Stimulated activated CD8-positive, alpha-beta memory T cell treated with anti-CD3 and anti-CD28 coated beads, Interleukin-12 subunit alpha, Interleukin-12 subunit beta, amount 100 ng/mL, for 1 hour (primary cell): ENCODE measurements around the gene VSTM2B.

Experiments
- DNase-seq: peaks from one replicate; pipeline ENCODE4 v3.0.0-alpha.2; 2020; ENCODE audit warnings: low read depth

The VSTM2B gene

DNA sequence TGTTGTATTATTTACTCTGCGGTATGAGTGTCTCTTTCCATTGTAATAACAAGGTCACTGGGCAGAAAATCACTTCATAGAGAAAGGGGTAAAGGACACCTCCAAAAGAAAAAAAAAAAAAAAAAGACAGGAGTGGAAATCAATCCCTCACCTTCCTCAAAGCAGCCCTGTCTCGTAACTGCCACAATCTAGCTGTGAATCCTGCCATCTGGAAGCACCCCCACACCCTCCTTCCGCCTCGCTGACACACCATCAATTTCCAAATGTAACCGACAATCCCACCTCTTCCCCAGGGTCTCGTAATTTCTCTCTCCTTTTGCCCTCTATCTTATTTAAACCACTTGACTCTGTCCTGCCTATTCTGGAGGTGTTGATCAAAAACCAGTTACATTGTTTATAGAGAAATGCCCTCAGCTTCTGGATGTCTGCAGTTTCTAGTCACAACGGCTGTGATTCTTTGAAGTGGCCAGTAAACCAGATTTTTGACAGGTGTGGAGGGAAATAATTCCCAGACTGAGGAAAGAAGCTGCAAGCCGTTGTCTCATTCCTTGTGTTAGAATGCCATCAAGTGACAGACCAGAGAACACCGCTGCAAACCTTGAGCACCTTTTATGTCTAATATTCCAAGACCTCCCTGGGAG lies 71.2 kb downstream of the VSTM2B start:
- no peak for DNase-seq

DNA sequence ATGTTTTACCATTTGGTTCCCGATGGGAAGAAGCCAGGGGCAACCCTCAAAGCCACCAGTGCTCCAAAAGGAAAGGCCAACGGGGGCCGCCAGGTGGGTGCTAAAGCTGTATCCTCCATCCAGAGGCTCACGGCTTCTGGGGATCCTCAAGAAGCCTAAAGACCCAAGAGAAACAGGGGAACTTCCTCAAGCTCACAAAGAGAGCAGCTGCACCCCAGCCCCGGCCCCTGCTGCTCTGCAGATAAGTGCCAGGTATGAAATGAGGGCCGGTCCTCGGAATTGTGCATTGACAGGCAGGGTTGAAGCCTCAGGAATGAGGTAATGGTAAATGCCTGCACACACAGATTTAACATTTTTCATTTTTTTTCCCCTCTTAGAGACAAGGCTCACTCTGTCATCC lies 72.2 kb downstream of the VSTM2B start:
- DNase-seq, result no peak

DNA sequence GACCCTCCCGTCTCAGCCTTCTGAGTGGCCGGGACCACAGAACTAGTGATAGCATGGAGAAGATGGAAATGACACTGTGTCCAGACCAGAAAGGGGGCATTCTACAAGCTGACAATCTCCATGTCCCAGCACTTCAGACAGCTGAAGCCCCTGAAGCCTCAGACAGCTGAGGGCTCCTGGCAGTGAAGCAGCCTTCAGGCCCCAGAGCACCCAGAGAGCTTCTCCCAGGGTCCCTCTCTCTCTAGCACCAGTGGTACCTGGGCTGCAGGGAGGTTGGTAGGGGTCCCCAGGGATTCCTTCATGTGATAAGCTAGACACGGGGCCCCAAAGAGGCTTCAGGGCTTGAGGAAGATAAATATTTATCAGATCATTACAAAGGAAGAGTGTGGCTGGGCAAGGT lies 72.7 kb downstream of the VSTM2B start:
- no peak for DNase-seq

DNA sequence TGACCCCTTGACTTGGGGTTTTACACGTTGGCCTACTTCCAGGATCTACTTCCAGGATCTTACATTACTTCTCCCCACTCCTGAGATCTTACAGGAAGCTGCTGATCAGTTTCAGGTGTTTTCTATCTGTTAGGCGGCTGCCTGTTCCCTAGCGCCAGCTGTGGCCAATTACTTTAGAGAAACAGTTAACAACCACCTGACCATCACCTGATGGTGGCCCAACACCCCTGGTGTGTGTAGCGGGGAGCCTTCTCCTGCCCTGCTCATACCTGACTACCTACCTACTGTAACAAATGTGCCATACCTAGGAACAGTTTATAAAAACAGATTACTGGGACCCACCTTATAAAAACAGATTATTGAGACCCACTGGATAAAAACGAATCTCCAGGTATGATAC lies 77.5 kb downstream of the VSTM2B start:
- no peak for DNase-seq

DNA sequence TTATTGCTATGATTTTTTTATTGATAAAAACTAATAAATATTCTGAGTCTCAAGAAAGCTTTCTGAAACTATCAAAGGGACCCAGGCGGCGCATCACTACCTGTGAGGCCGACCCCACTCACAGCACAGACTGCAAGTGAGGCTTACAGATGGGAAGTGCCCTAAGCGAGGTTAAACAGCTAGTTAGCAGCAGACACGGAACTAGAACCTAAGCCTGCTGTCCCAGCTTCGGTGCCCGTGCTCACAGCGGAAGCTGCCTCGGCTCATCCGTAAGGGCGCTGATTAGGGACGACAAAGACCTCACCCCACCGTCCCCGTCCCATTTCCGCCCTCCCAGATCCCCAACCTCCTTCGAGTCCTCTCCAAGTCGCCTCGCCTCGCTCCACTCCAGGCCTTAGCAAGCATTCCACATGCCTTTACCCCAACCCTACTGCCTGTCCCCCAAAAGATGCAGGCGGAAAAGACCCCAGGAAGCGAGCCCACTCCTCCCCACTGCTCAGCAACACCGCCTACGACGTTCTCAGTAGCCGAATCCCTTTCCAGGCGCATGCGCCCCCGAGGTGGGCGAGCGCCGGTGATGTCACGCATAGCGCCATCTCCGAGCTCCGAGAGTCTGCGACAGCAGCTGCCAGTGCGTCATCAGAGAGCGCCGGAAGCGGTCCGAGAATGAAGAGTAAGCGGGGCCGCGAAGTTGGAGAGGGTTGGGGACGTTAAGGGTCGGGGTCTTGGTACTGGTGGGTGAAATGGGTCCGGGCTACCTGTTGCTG lies 80.0 kb downstream of the VSTM2B start, which contains the start of gene POP4:
POP4 (plus strand) TSS at position 631 of the 767 bp plus-strand sequence; CDS start at position 667, 36 bp downstream.
- peak; percentile 99 for DNase-seq

DNA sequence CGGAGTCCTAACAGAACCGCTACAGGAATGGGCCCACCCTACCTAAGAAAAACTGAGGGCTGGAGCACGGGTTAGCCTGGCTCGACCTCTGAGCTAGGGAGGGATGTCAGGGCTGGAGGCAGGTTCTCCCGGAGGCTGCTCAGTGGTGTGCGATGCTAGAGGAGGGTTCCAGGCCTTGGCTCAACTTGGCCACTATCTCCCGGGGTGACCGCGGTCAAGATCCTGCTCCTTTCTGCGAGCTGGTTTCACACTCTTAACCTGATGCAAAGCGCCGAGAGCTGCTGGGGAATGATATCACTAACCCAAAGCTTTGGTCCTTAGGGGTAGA lies 80.6 kb downstream of the VSTM2B start:
- DNase-seq, result no peak

DNA sequence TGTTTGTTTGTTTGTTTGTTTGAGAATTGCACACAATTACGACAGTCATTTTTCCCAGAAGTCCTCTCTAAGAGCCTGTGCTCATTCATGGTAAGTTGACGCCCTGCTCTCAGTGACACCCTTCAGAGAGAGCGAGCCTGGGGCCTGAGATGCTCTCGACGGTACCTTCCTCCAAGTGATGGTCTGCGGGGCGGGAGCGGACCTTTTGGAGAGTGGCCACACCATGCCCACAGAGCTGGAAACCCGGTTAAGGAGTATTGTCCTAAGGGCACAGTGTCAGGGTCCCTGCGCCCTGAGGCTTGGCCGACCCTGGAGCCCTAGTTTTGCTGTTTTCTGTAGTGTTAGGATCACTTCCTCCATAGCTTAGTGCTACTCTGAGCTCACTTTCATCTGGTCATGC lies 83.8 kb downstream of the VSTM2B start:
- no peak for DNase-seq

DNA sequence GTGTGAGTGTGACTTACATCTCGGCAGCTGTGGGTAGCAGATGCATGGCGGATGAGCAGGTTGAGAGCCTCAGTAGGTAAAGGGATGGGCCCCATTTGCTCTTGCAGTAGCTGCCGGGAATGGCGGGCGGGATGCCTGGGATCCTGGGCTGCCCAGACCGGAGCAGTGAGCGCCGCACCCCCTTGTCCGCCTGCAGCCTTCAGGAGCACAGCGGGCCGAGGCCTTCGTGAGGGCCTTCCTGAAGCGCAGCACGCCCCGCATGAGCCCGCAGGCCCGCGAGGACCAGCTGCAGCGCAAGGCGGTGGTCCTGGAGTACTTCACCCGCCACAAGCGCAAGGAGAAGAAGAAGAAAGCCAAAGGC lies 84.4 kb downstream of the VSTM2B start:
- DNase-seq, result no peak

DNA sequence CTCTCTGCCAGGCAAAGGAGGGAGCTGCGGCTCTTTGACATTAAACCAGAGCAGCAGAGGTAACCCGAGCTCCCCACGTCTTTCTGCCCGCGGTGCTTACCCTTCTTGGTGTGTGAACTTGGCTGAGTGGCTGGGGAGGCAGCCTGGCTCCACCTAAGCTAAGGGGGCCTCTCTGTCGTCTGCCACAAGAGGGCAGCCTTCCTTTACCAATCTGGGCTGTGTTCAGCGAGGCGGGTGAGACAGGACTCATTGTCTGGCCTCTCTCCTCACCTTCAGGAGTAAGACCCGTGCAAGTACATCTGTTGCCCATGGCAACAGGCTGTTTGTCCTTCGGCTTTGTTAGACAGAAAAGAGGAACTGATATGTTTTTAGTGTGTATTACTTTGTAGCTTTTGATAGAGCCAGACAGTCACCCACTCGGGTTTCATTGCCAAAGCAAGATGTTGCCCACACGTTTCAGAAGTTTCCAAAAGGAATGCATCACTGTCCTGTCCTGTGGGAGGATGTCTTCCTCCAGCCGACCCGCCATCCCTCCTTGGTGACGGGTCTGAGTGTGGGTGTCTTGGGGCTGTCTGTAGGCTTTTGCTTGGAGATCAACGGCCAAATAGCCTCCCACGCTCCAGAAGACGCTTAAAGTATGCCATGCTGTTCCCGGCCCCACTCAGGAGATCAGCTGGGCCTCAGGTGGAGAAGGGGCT lies 84.9 kb downstream of the VSTM2B start:
- DNase-seq, result peak; percentile 77

DNA sequence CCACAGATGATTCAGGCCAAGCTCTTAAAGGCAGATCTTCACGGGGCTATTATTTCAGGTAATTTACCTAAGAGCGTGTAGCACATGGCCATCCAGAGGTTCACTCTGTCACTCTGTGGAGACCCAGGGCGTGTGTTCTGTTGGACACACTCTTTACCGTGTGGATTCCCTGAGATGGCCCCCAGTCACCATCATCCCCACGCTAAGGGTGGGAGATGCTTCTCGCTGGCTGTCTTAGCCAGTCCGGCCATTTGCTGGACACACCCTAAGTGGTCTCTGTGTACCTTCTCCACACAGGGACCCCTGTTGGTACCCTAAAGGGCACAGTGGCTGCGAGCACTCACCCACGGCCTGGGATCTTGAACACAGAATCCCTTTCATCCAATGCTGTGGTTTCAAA lies 86.3 kb downstream of the VSTM2B start:
- no peak for DNase-seq

DNA sequence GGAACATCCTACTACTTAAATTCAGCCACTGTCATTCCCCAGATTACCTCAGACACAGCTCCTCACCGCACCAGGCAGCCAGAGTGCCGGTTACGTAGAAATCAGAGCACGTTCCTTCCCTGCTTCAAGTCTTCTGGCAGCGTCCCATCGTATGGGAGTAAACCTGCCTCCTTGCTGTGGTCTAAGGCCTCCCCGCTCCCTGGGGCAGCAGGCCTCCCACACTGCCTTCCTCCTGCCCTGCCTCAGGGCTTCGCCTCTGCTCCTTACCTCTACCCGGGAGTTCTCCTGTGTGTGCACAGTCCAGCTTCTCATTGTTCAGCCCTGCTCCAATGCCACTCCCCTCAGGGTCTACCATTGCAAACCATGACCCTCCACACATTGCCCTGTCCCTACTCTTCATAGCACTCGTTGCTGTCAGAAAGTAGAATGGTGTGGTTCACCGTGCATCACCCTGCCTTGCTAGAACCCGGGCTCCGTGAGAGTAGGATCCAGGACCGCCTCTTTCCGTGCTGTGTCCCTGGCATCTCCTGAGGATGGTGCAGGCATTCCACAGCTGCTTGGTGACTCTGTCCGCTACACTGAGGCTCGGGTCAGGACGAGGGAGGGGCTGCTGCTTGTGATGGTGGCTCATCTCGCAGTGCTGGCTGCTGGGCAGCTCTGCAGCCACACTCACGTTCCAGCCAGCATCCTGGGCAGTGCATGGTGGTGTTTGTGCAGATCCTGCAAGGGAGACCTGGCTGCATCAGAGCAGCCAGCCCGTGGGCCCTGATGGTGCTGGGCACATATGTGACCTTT lies 87.2 kb downstream of the VSTM2B start:
- DNase-seq, result no peak

DNA sequence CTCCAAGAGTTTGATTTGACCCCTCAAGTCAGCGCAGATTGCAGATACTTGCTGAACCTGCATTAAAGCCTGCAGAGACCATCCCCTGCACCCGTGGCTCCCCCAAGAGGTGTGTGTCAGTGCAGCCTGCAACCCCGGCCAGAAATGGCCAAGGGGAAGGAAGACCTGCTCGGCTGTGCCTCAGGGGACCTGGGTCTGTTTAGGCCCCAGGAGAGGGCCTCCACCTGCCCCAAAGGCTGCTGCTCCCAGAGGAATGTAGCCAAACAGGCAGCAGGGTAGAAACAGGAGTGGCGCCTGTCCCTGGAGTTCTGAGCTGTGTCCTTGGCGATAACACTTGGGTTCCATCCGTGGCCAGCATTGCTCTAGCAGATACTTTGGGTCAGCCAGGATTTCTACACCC lies 88.3 kb downstream of the VSTM2B start:
- no peak for DNase-seq
